HG03060 (cell line): ENCODE results near the gene RPL41.

Source experiments
- ATAC-seq: cut with Tn5 transposase; IDR thresholded peaks from one replicate; pipeline ENCODE4 v1.9.1; 2021; ENCODE audit warnings: low read depth, moderate number of reproducible peaks; ENCODE audit not compliant: unreplicated experiment

Gene RPL41

GRCh38 chr12:56164345-56164729, 47.9 kb downstream of the RPL41 start:
- no peak for ATAC-seq

GRCh38 chr12:56165369-56165768, 48.9 kb downstream of the RPL41 start:
- no peak for ATAC-seq
